Fibroblast of mammary gland (primary cell): Measurements from ENCODE around the gene S100A5.

Experiments
- DNase-seq: peaks from one replicate; pipeline ENCODE4 v3.0.0-alpha.2; 2010; ENCODE audit warnings: low read depth
- H3K4me3 ChIP-seq: 2 replicates; pipeline ENCODE4 v1.5.1; 2011; ENCODE audit warnings: low read depth, mild to moderate bottlenecking, low read length, moderate library complexity; ENCODE audit not compliant: control insufficient read depth
- TF ChIP-seq, protein P1 (sequence below): conservative IDR thresholded peaks from 2 replicates; pipeline ENCODE4 v1.5.1; 2011; ENCODE audit warnings: low read depth, low read length, inconsistent platforms; ENCODE audit not compliant: control insufficient read depth, insufficient read depth

The S100A5 gene

DNA sequence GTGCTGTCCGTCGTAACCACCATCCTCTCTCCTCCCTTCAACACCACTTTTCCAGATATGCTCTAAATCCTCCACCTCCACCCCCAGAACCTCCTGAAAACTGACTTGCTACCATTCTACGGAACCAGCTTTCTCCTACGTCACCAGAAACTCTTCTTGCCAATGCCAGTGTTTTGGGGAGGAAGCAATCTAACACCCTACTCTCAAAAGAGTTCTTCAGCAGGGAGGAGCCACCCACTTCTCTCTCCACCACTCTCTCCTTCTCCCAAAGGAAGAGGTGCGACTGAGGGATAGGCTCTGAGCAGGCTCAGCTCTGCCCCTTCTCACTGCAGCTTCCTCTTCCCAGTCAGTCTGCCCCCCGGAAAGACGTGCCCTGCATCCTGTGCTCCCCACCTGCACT lies 31.0 kb upstream of the S100A5 start:
- TF ChIP-seq, protein P1, sequence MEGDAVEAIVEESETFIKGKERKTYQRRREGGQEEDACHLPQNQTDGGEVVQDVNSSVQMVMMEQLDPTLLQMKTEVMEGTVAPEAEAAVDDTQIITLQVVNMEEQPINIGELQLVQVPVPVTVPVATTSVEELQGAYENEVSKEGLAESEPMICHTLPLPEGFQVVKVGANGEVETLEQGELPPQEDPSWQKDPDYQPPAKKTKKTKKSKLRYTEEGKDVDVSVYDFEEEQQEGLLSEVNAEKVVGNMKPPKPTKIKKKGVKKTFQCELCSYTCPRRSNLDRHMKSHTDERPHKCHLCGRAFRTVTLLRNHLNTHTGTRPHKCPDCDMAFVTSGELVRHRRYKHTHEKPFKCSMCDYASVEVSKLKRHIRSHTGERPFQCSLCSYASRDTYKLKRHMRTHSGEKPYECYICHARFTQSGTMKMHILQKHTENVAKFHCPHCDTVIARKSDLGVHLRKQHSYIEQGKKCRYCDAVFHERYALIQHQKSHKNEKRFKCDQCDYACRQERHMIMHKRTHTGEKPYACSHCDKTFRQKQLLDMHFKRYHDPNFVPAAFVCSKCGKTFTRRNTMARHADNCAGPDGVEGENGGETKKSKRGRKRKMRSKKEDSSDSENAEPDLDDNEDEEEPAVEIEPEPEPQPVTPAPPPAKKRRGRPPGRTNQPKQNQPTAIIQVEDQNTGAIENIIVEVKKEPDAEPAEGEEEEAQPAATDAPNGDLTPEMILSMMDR = no peak
- DNase-seq = no peak
- H3K4me3 ChIP-seq = no peak overlapping the region

DNA sequence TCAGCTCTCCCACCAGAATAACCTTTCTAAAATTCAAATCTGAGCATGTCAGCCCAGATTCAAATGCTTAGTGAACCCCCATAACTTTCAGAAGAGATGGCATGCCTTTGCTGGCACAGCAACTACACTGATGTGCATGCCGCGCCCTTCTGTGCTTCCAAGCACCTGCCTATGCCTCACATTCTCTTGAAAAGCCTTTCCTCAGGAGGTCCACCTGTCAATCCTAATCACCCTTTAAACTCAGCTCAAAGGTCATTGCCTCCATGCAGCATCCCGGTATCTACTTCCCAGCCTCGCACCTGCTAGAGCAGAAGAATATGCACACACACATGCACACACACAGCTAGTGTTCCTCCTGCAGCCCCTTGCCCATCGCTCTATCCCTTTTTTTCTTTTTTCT lies 30.1 kb upstream of the S100A5 start:
- H3K4me3 ChIP-seq = no peak overlapping the region
- TF ChIP-seq, protein P1 = no peak
- no peak for DNase-seq

DNA sequence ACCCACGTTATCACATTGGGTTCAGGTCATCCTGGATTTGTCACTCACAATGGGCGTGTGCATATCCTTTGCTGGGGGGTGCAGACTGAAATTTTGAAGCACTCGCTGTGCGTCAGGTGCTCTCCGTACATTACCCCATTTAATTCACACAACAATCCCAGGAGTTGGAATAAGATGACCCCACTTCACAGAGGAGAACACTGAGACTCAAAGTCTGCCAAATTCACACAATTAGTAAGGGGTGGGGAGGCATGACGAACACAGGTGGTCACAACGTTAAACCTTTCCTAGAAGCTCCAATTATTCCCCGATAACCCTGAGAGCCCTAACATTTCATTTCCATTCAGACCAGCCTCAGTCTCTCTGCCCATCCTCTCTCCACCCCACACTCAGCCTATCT lies 28.7 kb upstream of the S100A5 start:
- H3K4me3 ChIP-seq = no peak overlapping the region
- TF ChIP-seq, protein P1 = no peak
- DNase-seq = no peak

DNA sequence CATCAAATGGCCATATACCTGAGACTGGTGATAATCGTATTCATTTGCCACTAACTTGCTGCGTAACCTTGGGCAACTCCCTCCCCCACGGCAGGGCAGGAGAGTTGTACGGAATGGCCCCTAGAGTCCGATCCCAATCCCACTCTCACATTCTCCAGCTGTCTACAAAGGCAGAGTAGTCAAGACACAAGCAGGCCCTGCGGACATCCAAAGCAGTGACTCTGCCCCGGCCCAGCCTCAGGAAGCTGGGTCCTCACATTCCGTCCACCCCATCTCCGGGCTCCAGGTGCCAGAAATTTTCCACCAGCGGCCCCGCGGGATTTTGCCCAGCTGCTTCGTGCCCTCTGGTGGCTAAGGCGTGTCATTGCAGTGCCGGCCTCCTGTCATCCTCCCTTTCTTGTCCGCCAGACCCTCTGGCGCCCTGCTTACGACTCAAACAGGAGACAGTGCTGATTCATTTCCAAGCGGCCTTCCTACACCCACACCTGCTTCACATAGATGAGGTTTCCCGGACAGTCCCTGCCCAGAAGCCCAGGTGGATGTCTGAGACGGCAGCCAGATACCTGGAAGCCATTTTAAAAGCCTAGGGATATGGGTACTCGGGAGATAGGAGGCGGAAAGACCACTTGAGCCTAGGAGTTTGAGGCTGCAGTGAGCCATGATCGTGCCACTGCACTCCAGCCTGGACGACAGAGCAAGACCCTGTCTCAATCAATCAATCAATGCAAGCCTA lies 27.8 kb upstream of the S100A5 start:
- peak; percentile 86 for DNase-seq
- peak overlapping the region; percentile 10 for H3K4me3 ChIP-seq
- TF ChIP-seq, protein P1 = peak; percentile 93

DNA sequence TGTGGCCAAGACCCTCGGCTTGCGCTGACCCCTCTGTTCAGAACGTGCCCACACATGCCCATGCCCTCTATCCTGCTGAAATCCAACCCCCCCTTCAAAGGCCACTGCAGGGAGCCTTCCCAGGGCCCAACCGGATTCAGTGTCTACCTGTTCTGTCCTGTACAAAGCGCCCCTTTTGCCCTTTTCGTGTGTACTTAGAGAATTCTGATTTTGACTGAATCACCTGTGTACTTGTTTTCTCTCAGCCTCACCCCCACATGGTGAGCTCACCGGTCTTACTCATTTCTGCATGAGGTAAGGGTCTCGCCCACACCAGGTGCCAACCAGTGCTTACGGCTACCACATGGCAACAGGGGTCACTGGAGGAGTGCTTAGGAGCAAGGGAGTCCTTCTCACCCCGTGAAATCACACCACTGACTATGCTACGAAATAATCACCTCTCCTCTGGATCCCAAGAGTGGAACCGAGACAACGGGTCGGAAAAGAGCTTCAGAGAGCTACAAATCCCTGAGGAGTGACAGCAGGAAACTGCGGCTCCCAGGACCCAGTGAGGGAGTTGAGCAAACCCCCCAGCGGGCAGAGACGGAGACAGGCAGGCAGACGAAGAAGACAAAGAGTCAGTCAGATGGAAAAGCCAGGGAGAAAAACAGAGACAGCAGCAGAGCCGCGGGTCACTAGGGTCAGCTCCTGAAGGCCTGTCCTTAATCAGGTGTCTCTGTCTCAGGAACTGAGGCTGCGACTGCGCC lies 27.1 kb upstream of the S100A5 start:
- TF ChIP-seq, protein P1 = no peak
- peak overlapping the region; percentile 10 for H3K4me3 ChIP-seq
- peak; percentile 82 for DNase-seq

DNA sequence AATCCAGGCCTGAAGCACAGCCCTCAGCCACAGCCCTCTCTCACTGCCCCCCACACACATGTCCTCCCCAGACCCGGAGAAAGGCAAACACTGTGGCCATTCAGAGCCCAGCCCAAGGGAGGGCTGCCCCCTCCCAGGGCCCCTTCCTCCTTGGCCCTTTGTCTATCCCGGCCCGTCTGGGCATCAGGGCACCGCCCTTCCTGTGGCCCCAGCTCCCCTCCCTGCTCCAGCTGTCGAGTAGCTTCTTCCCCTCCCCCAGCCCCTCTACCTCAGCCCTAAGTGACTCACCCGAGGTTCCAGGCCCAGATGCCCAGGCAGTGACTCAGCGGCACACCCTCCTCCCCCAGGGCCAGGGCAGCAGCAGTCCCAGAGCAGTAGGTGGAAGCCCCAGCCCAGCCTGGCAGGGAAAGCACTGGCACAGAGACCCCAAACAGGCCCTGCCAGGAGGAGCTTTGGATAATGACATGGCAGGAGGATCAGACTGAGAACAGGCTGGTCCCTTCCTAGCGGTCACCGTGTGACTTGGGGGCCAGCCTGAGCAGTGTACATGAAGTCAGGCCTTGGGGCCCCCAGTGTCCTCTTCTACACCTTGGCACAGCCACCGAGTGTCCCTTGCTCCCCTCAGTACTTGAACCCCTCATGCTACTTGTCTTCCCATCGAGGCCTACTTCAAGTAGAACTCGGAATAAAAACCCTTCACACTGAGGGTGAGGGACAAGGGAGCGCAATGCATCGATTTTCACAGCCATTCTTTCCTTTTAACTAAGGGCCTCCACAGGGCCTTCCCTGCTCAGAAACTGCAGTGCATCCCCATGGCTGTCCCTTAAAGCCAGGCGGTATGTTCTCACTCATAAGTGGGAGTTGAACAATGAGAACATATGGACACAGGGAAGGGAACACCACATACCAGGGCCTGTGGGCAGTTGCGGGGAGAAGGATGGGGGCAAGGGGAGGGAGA lies 26.0 kb upstream of the S100A5 start:
- H3K4me3 ChIP-seq = no peak overlapping the region
- peak; percentile 98 for DNase-seq
- TF ChIP-seq, protein P1 = no peak
